ENCODE data around the gene HEMK1.

The HEMK1 gene

GRCh38 chr3:50559702-50560101, 9.6 kb upstream of the HEMK1 start:
- TF ChIP-seq CTCF (conservative IDR thresholded peaks at IDR 0.05), result no peak
- no peak overlapping the region for H3K27ac ChIP-seq

- TF ChIP-seq CTCF (conservative IDR thresholded peaks at IDR 0.05), result no peak
- no peak overlapping the region for H3K27ac ChIP-seq
These were observed 6.5 kb upstream of the HEMK1 start for GRCh38 chr3:50562861-50563260.

- H3K27ac ChIP-seq, result no peak overlapping the region
- no peak for TF ChIP-seq CTCF (conservative IDR thresholded peaks at IDR 0.05)
These were observed 5.5 kb upstream of the HEMK1 start for GRCh38 chr3:50563867-50564266.

GRCh38 chr3:50564321-50564720, 5.0 kb upstream of the HEMK1 start:
- TF ChIP-seq CTCF (conservative IDR thresholded peaks at IDR 0.05), result no peak
- H3K27ac ChIP-seq, result no peak overlapping the region

GRCh38 chr3:50567011-50567385, 2.3 kb upstream of the HEMK1 start:
- H3K27ac ChIP-seq, result peak overlapping the region; percentile 94; the same call in 1 of the 2 replicates
- no peak for TF ChIP-seq CTCF (conservative IDR thresholded peaks at IDR 0.05)

- no peak for TF ChIP-seq CTCF (conservative IDR thresholded peaks at IDR 0.05)
- peak within 1 kb of the TSS; percentile 94 for H3K27ac ChIP-seq
These were observed 1.7 kb upstream of the HEMK1 start, which contains the start of gene C3orf18 for GRCh38 chr3:50567386-50568167. C3orf18 (minus strand) TSS chr3:50567747; CDS start chr3:50565699, 2,048 bp downstream.

- TF ChIP-seq CTCF (conservative IDR thresholded peaks at IDR 0.05), result no peak
- H3K27ac ChIP-seq, result no peak overlapping the region; the same call in 1 of the 2 replicates
These were observed 1.4 kb downstream of the HEMK1 start for GRCh38 chr3:50570508-50571279.
